ENCODE results near the gene ZMYM2.

ZMYM2 gene

DNA sequence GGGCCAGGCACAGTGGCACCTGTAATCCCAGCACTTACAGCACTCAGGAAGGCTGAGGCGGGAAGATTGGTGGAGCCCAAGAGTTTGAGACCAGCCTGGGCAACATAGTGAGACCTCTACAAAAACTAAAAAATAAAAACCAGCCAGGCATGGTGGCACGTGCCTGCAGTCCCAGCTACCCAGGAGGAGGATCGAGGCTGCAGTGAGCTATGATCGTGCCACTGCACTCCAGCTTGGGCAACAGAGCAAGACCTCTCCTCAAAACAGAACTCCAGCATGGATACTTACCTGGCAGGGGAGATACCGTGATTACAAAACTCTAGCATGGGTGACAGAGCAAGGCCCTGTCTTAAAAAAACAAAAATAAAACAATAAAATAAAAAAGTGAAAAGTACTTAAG, 107.0 kb downstream of the ZMYM2 start:
- TF ChIP-seq, protein P1, sequence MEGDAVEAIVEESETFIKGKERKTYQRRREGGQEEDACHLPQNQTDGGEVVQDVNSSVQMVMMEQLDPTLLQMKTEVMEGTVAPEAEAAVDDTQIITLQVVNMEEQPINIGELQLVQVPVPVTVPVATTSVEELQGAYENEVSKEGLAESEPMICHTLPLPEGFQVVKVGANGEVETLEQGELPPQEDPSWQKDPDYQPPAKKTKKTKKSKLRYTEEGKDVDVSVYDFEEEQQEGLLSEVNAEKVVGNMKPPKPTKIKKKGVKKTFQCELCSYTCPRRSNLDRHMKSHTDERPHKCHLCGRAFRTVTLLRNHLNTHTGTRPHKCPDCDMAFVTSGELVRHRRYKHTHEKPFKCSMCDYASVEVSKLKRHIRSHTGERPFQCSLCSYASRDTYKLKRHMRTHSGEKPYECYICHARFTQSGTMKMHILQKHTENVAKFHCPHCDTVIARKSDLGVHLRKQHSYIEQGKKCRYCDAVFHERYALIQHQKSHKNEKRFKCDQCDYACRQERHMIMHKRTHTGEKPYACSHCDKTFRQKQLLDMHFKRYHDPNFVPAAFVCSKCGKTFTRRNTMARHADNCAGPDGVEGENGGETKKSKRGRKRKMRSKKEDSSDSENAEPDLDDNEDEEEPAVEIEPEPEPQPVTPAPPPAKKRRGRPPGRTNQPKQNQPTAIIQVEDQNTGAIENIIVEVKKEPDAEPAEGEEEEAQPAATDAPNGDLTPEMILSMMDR (conservative IDR thresholded peaks at IDR 0.05; ENCODE audit: low read depth, low read length): no peak
- H3K4me2 ChIP-seq: no peak overlapping the region
- no peaks in the 10 kb centered on the region for H4K20me1 ChIP-seq (ENCODE audit: insufficient read depth)
- no peak overlapping the region for H3K9ac ChIP-seq
- no peak overlapping the region for H3K27ac ChIP-seq
- no peaks in the 10 kb centered on the region for H3K4me1 ChIP-seq (ENCODE audit: low read depth, poor library complexity, severe bottlenecking)
- no peaks in the 10 kb centered on the region for H3K36me3 ChIP-seq (ENCODE audit: insufficient read depth)
- no peaks in the 10 kb centered on the region for H3K27me3 ChIP-seq (ENCODE audit: insufficient read depth, low read depth)
- no peak overlapping the region for H3K4me3 ChIP-seq (IDR thresholded peaks at IDR 0.05; ENCODE audit: insufficient read depth, low read depth, low read length)
- H2AFZ ChIP-seq (ENCODE audit: low read depth): no peak overlapping the region
- no peaks in the 10 kb centered on the region for H3K79me2 ChIP-seq (ENCODE audit: insufficient read depth, low read depth)

DNA sequence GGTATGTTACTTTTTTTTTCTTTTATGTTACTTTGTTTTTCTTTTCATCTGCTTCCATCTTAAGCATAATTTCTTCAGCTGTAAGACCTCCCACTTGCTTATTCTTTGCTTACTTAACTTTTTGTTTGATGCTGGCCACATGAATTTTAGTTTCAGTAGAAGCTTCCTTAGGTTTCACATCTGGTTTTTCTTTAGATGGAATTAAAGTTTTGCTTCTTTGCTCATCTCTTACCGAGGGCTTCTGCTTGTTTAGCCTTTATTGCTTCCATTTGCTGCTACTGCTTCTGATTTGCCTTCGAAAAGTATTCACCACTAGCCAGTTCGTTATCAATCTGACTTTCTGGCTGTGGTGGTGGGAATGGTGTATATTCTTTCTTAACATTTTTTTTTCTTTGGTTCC, 111.4 kb downstream of the ZMYM2 start:
- no peaks in the 10 kb centered on the region for H3K36me3 ChIP-seq (ENCODE audit: insufficient read depth)
- H3K27ac ChIP-seq: no peak overlapping the region
- H4K20me1 ChIP-seq (ENCODE audit: insufficient read depth): no peaks in the 10 kb centered on the region
- no peak overlapping the region for H3K9ac ChIP-seq
- H3K4me1 ChIP-seq (ENCODE audit: low read depth, poor library complexity, severe bottlenecking): peaks cover 9% of the 10 kb centered on the region
- no peak overlapping the region for H3K4me2 ChIP-seq
- no peaks in the 10 kb centered on the region for H3K27me3 ChIP-seq (ENCODE audit: insufficient read depth, low read depth)
- TF ChIP-seq, protein P1 (conservative IDR thresholded peaks at IDR 0.05; ENCODE audit: low read depth, low read length): no peak
- no peak overlapping the region for H3K4me3 ChIP-seq (IDR thresholded peaks at IDR 0.05; ENCODE audit: insufficient read depth, low read depth, low read length)
- H3K79me2 ChIP-seq (ENCODE audit: insufficient read depth, low read depth): no peaks in the 10 kb centered on the region
- no peak overlapping the region for H2AFZ ChIP-seq (ENCODE audit: low read depth)

DNA sequence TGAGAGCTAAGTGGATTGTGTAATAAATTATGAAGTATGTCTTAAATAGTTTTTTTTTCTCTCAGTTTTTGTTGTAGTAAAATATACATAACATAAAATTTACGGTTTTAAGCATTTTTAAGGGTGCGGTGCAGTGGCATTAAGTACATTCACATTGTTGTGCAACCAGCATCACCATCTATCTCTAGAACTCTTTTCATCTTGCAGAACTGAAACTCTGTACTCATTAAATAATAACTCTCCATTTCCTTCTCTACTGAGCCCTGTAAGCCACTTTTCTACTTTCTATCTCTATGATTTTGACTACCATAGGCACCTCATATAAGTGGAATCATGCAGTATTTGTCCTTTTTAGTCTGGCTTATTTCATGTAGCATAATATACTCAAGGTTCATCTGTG, 115.2 kb downstream of the ZMYM2 start:
- Histone ChIP-seq H3K4me1 (ENCODE audit: low read depth, poor library complexity, severe bottlenecking) (peaks cover 9% of the 10 kb centered on the region), H3K9ac (no peak overlapping the region), H3K36me3 (ENCODE audit: insufficient read depth) (no peaks in the 10 kb centered on the region), H4K20me1 (ENCODE audit: insufficient read depth) (no peaks in the 10 kb centered on the region), H3K4me2 (no peak overlapping the region), H2AFZ (ENCODE audit: low read depth) (no peak overlapping the region), H3K27ac (no peak overlapping the region), H3K4me3 (IDR thresholded peaks at IDR 0.05; ENCODE audit: insufficient read depth, low read depth, low read length) (no peak overlapping the region), H3K27me3 (ENCODE audit: insufficient read depth, low read depth) (no peaks in the 10 kb centered on the region), H3K79me2 (ENCODE audit: insufficient read depth, low read depth) (no peaks in the 10 kb centered on the region)
- TF ChIP-seq, protein P1 (conservative IDR thresholded peaks at IDR 0.05; ENCODE audit: low read depth, low read length): no peak

DNA sequence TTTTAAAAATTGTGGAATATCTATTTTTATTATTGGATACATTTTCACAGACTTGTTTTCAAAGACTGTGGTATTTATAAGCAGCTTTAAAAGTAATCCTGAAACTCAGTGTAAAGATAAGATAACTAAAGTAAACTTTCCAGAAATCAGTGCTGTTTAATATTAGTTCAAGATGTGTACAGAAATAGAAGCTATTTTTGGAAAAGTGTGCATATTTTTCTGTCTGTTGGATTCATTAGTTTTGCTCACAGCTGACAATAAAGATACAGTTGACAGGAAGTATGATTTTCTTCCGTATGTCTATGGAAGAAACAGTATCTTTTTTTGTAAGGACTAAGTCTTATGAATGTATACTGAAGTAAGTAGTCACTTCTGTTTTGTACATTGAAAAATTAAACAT, 116.4 kb downstream of the ZMYM2 start:
- Histone ChIP-seq H3K9ac (no peak overlapping the region), H3K27me3 (ENCODE audit: insufficient read depth, low read depth) (no peaks in the 10 kb centered on the region), H2AFZ (ENCODE audit: low read depth) (no peak overlapping the region), H3K4me3 (IDR thresholded peaks at IDR 0.05; ENCODE audit: insufficient read depth, low read depth, low read length) (no peak overlapping the region), H3K36me3 (ENCODE audit: insufficient read depth) (no peaks in the 10 kb centered on the region), H3K4me1 (ENCODE audit: low read depth, poor library complexity, severe bottlenecking) (peaks cover 9% of the 10 kb centered on the region), H3K4me2 (no peak overlapping the region), H4K20me1 (ENCODE audit: insufficient read depth) (no peaks in the 10 kb centered on the region), H3K79me2 (ENCODE audit: insufficient read depth, low read depth) (no peaks in the 10 kb centered on the region), H3K27ac (no peak overlapping the region)
- TF ChIP-seq, protein P1 (conservative IDR thresholded peaks at IDR 0.05; ENCODE audit: low read depth, low read length): no peak

All from KMS-11 (cell line).